OCI-LY1 (cell line): Measurements from ENCODE around the gene FABP2.
"Not testable (repeated sequence)": the region's sequence is repeated elsewhere in the genome, so short reads cannot be mapped to it uniquely, and the experiment has no call there.

Experiments used
- EZH2 ChIP-seq: fragments of 200-600 bp; sonication (generic), shearing (Covaris generic); IDR thresholded peaks from 2 replicates; pipeline ENCODE4 v1.8.0; 2017; ENCODE audit warnings: borderline replicate concordance, mixed run types, mild to moderate bottlenecking, antibody characterized with exemption, low read length, moderate library complexity, mixed read lengths
- TF ChIP-seq, protein P1 (sequence below): fragments of 200-600 bp; sonication (generic), shearing (Covaris generic); IDR thresholded peaks from 2 replicates; pipeline ENCODE4 v1.5.1; 2017; ENCODE audit warnings: mild to moderate bottlenecking, antibody characterized with exemption, low read length, moderate library complexity, mixed read lengths

DNA sequence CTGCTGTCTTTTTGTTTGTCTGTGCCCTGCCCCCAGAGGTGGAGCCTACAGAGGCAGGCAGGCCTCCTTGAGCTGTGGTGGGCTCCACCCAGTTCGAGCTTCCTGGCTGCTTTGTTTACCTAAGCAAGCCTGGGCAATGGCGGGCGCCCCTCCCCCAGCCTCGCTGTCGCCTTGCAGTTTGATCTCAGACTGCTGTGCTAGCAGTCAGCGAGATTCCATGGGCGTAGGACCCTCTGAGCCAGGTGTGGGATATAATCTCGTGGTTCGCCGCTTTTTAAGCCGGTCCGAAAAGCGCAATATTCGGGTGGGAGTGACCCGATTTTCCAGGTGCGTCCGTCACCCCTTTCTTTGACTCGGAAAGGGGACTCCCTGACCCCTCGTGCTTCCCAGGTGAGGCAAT lies 42.4 kb downstream of the FABP2 start:
- TF ChIP-seq, protein P1, sequence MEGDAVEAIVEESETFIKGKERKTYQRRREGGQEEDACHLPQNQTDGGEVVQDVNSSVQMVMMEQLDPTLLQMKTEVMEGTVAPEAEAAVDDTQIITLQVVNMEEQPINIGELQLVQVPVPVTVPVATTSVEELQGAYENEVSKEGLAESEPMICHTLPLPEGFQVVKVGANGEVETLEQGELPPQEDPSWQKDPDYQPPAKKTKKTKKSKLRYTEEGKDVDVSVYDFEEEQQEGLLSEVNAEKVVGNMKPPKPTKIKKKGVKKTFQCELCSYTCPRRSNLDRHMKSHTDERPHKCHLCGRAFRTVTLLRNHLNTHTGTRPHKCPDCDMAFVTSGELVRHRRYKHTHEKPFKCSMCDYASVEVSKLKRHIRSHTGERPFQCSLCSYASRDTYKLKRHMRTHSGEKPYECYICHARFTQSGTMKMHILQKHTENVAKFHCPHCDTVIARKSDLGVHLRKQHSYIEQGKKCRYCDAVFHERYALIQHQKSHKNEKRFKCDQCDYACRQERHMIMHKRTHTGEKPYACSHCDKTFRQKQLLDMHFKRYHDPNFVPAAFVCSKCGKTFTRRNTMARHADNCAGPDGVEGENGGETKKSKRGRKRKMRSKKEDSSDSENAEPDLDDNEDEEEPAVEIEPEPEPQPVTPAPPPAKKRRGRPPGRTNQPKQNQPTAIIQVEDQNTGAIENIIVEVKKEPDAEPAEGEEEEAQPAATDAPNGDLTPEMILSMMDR = not testable (repeated sequence)
- TF ChIP-seq EZH2 = not testable (repeated sequence)
